HepG2 (cell line): ENCODE data around the gene ZNF554. TPM values are rescaled to one million over a fixed set of nuclear protein-coding genes. Genes with fewer than 3 reads are reported as not detected.

ENCODE experiments used
- CBFB ChIP-seq: sonication (generic); formaldehyde crosslinking; IDR thresholded peaks from 2 replicates; pipeline ENCODE4 v1.4.0; 2020; ENCODE audit warnings: missing genetic modification reagents
- HNRNPK ChIP-seq: fragments of 200-400 bp; formaldehyde crosslinking; IDR thresholded peaks from 2 replicates; pipeline ENCODE4 v1.6.1; 2018; ENCODE audit warnings: low read length, low read depth, moderate library complexity, mild to moderate bottlenecking; ENCODE audit not compliant: poor library complexity, severe bottlenecking
- IRF2 ChIP-seq: IDR thresholded peaks from 2 replicates; pipeline ENCODE4 v1.6.1; 2018; ENCODE audit warnings: missing genetic modification reagents, missing compliant biosample characterization
- KAT8 ChIP-seq: IDR thresholded peaks from 2 replicates; pipeline ENCODE4 v1.6.1; 2016; ENCODE audit warnings: missing genetic modification reagents, missing compliant biosample characterization
- KDM3A ChIP-seq: IDR thresholded peaks from 2 replicates; pipeline ENCODE4 v1.6.1; 2018; ENCODE audit warnings: low read depth, missing compliant biosample characterization
- KLF15 ChIP-seq: sonication (generic); formaldehyde crosslinking; IDR thresholded peaks from 2 replicates; pipeline ENCODE4 v1.8.1; 2023; ENCODE audit warnings: borderline replicate concordance, mild to moderate bottlenecking, inconsistent platforms, missing genetic modification reagents, mixed read lengths
- MAFK ChIP-seq, 2 experiments: IDR thresholded peaks in 1 of 2; conservative IDR thresholded peaks in 1 of 2; 2 replicates each; pipeline ENCODE4 v1.6.1; 2011; ENCODE audit warnings: improper control_type of control experiment in 2 of 2, low read length in 2 of 2
- NR2C2 ChIP-seq: sonication (generic); formaldehyde crosslinking; IDR thresholded peaks from 2 replicates; pipeline ENCODE4 v1.4.0; 2020; ENCODE audit warnings: missing genetic modification reagents, mild to moderate bottlenecking, moderate library complexity, borderline replicate concordance
- RAD51 ChIP-seq: fragments of 450-650 bp; IDR thresholded peaks from 2 replicates; pipeline ENCODE4 v1.6.1; 2016; ENCODE audit warnings: borderline replicate concordance
- SALL1 ChIP-seq: sonication (generic); formaldehyde crosslinking; IDR thresholded peaks from 2 replicates; pipeline ENCODE4 v1.8.0; 2022; ENCODE audit warnings: mild to moderate bottlenecking, missing genetic modification reagents
- YEATS2 ChIP-seq: sonication (generic); formaldehyde crosslinking; IDR thresholded peaks from 2 replicates; pipeline ENCODE4 v1.4.0; 2020; ENCODE audit warnings: missing genetic modification reagents, borderline replicate concordance
- ZFP37 ChIP-seq: sonication (generic); formaldehyde crosslinking; IDR thresholded peaks from 2 replicates; pipeline ENCODE4 v1.4.0; 2020; ENCODE audit warnings: missing genetic modification reagents, borderline replicate concordance
- ZMYM4 ChIP-seq: sonication (generic); formaldehyde crosslinking; IDR thresholded peaks from 2 replicates; pipeline ENCODE4 v1.8.1; 2023; ENCODE audit warnings: mild to moderate bottlenecking, missing genetic modification reagents
- ZNF124 ChIP-seq: sonication (generic); formaldehyde crosslinking; IDR thresholded peaks from 2 replicates; pipeline ENCODE4 v1.4.0; 2020; ENCODE audit warnings: missing genetic modification reagents
- ZNF281 ChIP-seq: sonication (generic); formaldehyde crosslinking; IDR thresholded peaks from 2 replicates; pipeline ENCODE4 v1.4.0; 2020; ENCODE audit warnings: missing genetic modification reagents, borderline replicate concordance
- ZNF296 ChIP-seq: sonication (generic); formaldehyde crosslinking; conservative IDR thresholded peaks from 2 replicates; pipeline ENCODE4 v1.5.0; 2020; ENCODE audit warnings: mild to moderate bottlenecking, missing genetic modification reagents
- ZNF431 ChIP-seq: sonication (generic); formaldehyde crosslinking; IDR thresholded peaks from 2 replicates; pipeline ENCODE4 v1.9.0; 2022; ENCODE audit warnings: missing genetic modification reagents, low read depth, mild to moderate bottlenecking, borderline replicate concordance
- ZNF451 ChIP-seq: sonication (generic); formaldehyde crosslinking; IDR thresholded peaks from 2 replicates; pipeline ENCODE4 v1.5.0; 2020; ENCODE audit warnings: mild to moderate bottlenecking, missing genetic modification reagents
- ZNF501 ChIP-seq: sonication (generic); formaldehyde crosslinking; IDR thresholded peaks from 2 replicates; pipeline ENCODE4 v1.5.1; 2020; ENCODE audit warnings: mild to moderate bottlenecking, moderate library complexity, missing genetic modification reagents
- ZNF691 ChIP-seq: sonication (generic); formaldehyde crosslinking; IDR thresholded peaks from 2 replicates; pipeline ENCODE4 v1.4.0; 2020; ENCODE audit warnings: missing genetic modification reagents, low read depth, mild to moderate bottlenecking, borderline replicate concordance
- ZNF780A ChIP-seq: sonication (generic); formaldehyde crosslinking; IDR thresholded peaks from 2 replicates; pipeline ENCODE4 v1.8.0; 2022; ENCODE audit warnings: mild to moderate bottlenecking, missing genetic modification reagents, moderate library complexity
- polyA plus RNA-seq, 8 experiments: library from polyadenylated mRNA; depleted of rRNA in 3 of 8; stranded (reverse) in 7 of 8; unstranded in 1 of 8; fragments of >200 nt; fragmentation: Illumina TruSeq in 4 of 8; extraction: Trizol in 4 of 8; gene quantifications; 2 replicates each; pipeline versions ENCODE4 v1.2.1 to v1.2.3, GENCODE V29; 2011 to 2016; ENCODE audit warnings: low read depth in 4 of 8, missing spikeins in 1 of 8, mixed read lengths in 1 of 8; ENCODE audit not compliant: insufficient read depth in 1 of 8
- total RNA-seq, 5 experiments: library from RNA; depleted of rRNA; stranded (reverse); fragments of >200 nt; fragmentation: Illumina TruSeq; extraction: Trizol; gene quantifications; 2 replicates each; pipeline ENCODE4 v1.2.3, GENCODE V29; 2016; ENCODE audit warnings: low read depth in 1 of 5
- TF ChIP-seq, protein P1 (sequence below): sonication (generic); formaldehyde crosslinking; IDR thresholded peaks from 2 replicates; pipeline ENCODE4 v1.8.1; 2023; ENCODE audit warnings: missing genetic modification reagents, mild to moderate bottlenecking, borderline replicate concordance
- TF ChIP-seq, protein P2 (sequence below): IDR thresholded peaks from 2 replicates; pipeline ENCODE4 v1.6.1; 2016; ENCODE audit warnings: low read depth, borderline replicate concordance
- TF ChIP-seq, protein P3 (sequence below): IDR thresholded peaks from 2 replicates; pipeline ENCODE4 v1.6.1; 2012; ENCODE audit warnings: inconsistent platforms

The ZNF554 gene
- total and polyA plus RNA-seq, 2 of the 13 experiments (the other 11 are each of a cell fraction or from before 2014, with no cell fraction given) = 2.2 to 2.7 TPM

- TF ChIP-seq ZNF281 (CRISPR knock-in tag) (no peak), ZNF691 (CRISPR knock-in tag) (no peak), ZFP37 (CRISPR knock-in tag) (0 out of 2 replicates have a peak, but pooled peaks have one; percentile 41), ZMYM4 (CRISPR knock-in tag) (no peak), HNRNPK (no peak), KLF15 (CRISPR knock-in tag) (no peak), NR2C2 (peak; percentile 38; the same call in 1 of the 2 replicates), SALL1 (peak; percentile 43; the same call in 1 of the 2 replicates), IRF2 (CRISPR knock-in tag) (peak; percentile 96), ZNF124 (CRISPR knock-in tag) (peak; percentile 45; the same call in 1 of the 2 replicates), ZNF296 (CRISPR knock-in tag) (no peak), CBFB (CRISPR knock-in tag) (peak; percentile 70; the same call in 1 of the 2 replicates), KDM3A (CRISPR knock-in tag) (no peak), YEATS2 (CRISPR knock-in tag) (peak; percentile 19; the same call in 1 of the 2 replicates), MAFK (conservative IDR thresholded peaks at IDR 0.05 in 1 of 2, IDR thresholded peaks at IDR 0.05 in 1 of 2; ENCODE audit: low read length in 2 of 2) (0 out of 4 replicates have a peak, but pooled peaks of 1 of the 2 experiments have one; percentile 5), ZNF780A (no peak), ZNF451 (0 out of 2 replicates have a peak, but pooled peaks have one; percentile 38), ZNF501 (CRISPR knock-in tag) (no peak; the same call in 1 of the 2 replicates), ZNF431 (CRISPR knock-in tag) (no peak; the same call in 1 of the 2 replicates), KAT8 (CRISPR knock-in tag) (peak; percentile 64), RAD51 (no peak)
- TF ChIP-seq, protein P1, sequence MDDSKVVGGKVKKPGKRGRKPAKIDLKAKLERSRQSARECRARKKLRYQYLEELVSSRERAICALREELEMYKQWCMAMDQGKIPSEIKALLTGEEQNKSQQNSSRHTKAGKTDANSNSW (CRISPR knock-in tag) = no peak
- TF ChIP-seq, protein P2, sequence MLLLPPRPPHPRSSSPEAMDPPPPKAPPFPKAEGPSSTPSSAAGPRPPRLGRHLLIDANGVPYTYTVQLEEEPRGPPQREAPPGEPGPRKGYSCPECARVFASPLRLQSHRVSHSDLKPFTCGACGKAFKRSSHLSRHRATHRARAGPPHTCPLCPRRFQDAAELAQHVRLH = peak; percentile 25; the same call in 1 of the 2 replicates
- TF ChIP-seq, protein P3, sequence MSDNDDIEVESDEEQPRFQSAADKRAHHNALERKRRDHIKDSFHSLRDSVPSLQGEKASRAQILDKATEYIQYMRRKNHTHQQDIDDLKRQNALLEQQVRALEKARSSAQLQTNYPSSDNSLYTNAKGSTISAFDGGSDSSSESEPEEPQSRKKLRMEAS = no peak; the same call in 1 of the 2 replicates
Observed at GRCh38 chr19:2775556-2776430, 43.9 kb upstream of the ZNF554 start (continued).
